IMR-90 (cell line): ENCODE results near the gene BTK. TPM values are rescaled to one million over a fixed set of nuclear protein-coding genes. Genes with fewer than 3 reads are reported as not detected.

Source experiments
- ATAC-seq: fragments of 200-7000 bp; cut with Tn5 transposase; 2 replicates; pipeline ENCODE4 v1.9.1; 2020; ENCODE audit warnings: low read depth, mild to moderate bottlenecking, moderate library complexity
- BruUV-seq: library from RNA; stranded (reverse); fragments of 400-500 nt; replicated peaks from 2 replicates; lab custom pipeline; 2021; lab: Mats Ljungman, UMichigan
- CTCF ChIA-PET: fragments of 300-600 bp; formaldehyde crosslinking; extraction: SDS; loops from one replicate; lab custom pipeline; 2021; ENCODE audit warnings: antibody characterized with exemption; lab: Yijun Ruan, JAX
- POLR2A ChIA-PET: fragments of 300-600 bp; sonication (Branson Sonifier 250); formaldehyde crosslinking; loops from one replicate; lab custom pipeline; 2022; ENCODE audit warnings: antibody characterized with exemption; ENCODE audit not compliant: unreplicated experiment; lab: Charles Lee
- DNase-seq: peaks from one replicate; pipeline ENCODE4 v3.0.0; 2013
- H2AFZ ChIP-seq: replicated peaks from 2 replicates; pipeline ENCODE3; 2013; ENCODE audit warnings: low read length, mild to moderate bottlenecking; ENCODE audit not compliant: poor library complexity
- H2AK5ac ChIP-seq: 2 replicates; pipeline ENCODE4 v1.6.1; 2013; ENCODE audit warnings: low read depth, low read length, inconsistent platforms
- H2AK9ac ChIP-seq: replicated peaks from 2 replicates; pipeline ENCODE3; 2013; ENCODE audit warnings: mild to moderate bottlenecking, low read depth, low read length, moderate library complexity; ENCODE audit not compliant: poor library complexity
- H2BK120ac ChIP-seq: 2 replicates; pipeline ENCODE4 v1.6.1; 2013; ENCODE audit warnings: low read depth, low read length, inconsistent platforms
- H2BK15ac ChIP-seq: 3 replicates; pipeline ENCODE4 v1.6.1; 2013; ENCODE audit warnings: low read depth, low read length, inconsistent platforms
- H2BK20ac ChIP-seq: 2 replicates; pipeline ENCODE4 v1.6.1; 2013; ENCODE audit warnings: low read depth, mild to moderate bottlenecking, inconsistent platforms, low read length, moderate library complexity
- H2BK5ac ChIP-seq: 2 replicates; pipeline ENCODE4 v1.6.1; 2013; ENCODE audit warnings: mild to moderate bottlenecking, low read depth, low read length, inconsistent platforms; ENCODE audit not compliant: poor library complexity, severe bottlenecking
- H3K14ac ChIP-seq: replicated peaks from 2 replicates; pipeline ENCODE4 v1.6.1; 2013; ENCODE audit warnings: low read depth, low read length, inconsistent platforms
- H3K18ac ChIP-seq: 2 replicates; pipeline ENCODE4 v1.6.1; 2013; ENCODE audit warnings: low read depth, low read length, control low read depth
- H3K23ac ChIP-seq: 2 replicates; pipeline ENCODE4 v1.6.1; 2013; ENCODE audit warnings: low read depth, low read length, inconsistent platforms
- H3K27ac ChIP-seq: 2 replicates; pipeline ENCODE4 v1.5.1; 2013; ENCODE audit warnings: mild to moderate bottlenecking, control low read depth, low read length; ENCODE audit not compliant: insufficient read depth
- H3K27me3 ChIP-seq: 2 replicates; pipeline ENCODE4 v1.6.1; 2013; ENCODE audit warnings: low read length; ENCODE audit not compliant: control insufficient read depth, insufficient read depth
- H3K36me3 ChIP-seq: 2 replicates; pipeline ENCODE4 v1.6.1; 2013; ENCODE audit warnings: low read length, mixed read lengths; ENCODE audit not compliant: control insufficient read depth, insufficient read depth
- H3K4ac ChIP-seq: 2 replicates; pipeline ENCODE4 v1.6.1; 2013; ENCODE audit warnings: low read depth, low read length, inconsistent platforms
- H3K4me1 ChIP-seq: 2 replicates; pipeline ENCODE4 v1.6.1; 2013; ENCODE audit warnings: low read length, mixed read lengths; ENCODE audit not compliant: control insufficient read depth, insufficient read depth
- H3K4me2 ChIP-seq: 2 replicates; pipeline ENCODE4 v1.6.1; 2013; ENCODE audit warnings: low read depth, mild to moderate bottlenecking, control low read depth, low read length, moderate library complexity
- H3K4me3 ChIP-seq: 2 replicates; pipeline ENCODE4 v1.5.1; 2013; ENCODE audit warnings: low read depth, mild to moderate bottlenecking, control low read depth, low read length, moderate library complexity; ENCODE audit not compliant: insufficient read depth
- H3K56ac ChIP-seq: 2 replicates; pipeline ENCODE4 v1.6.1; 2013; ENCODE audit warnings: low read length, inconsistent platforms; ENCODE audit not compliant: insufficient read depth; ENCODE audit errors: extremely low read depth
- H3K79me1 ChIP-seq, 2 experiments: 2 replicates each; pipeline ENCODE4 v1.6.1; 2013; ENCODE audit warnings: low read length in 2 of 2, inconsistent platforms in 1 of 2, low read depth in 1 of 2
- H3K9ac ChIP-seq: 2 replicates; pipeline ENCODE4 v1.6.1; 2013; ENCODE audit warnings: low read depth, low read length, control low read depth
- H3K9me1 ChIP-seq: 2 replicates; pipeline ENCODE4 v1.6.1; 2013; ENCODE audit warnings: low read length, inconsistent platforms; ENCODE audit not compliant: insufficient read depth
- H3K9me3 ChIP-seq: 2 replicates; pipeline ENCODE4 v1.6.1; 2013; ENCODE audit warnings: low read length; ENCODE audit not compliant: control insufficient read depth, insufficient read depth
- H4K20me1 ChIP-seq: 2 replicates; pipeline ENCODE4 v1.6.1; 2013; ENCODE audit warnings: low read length, inconsistent platforms; ENCODE audit not compliant: insufficient read depth
- H4K5ac ChIP-seq: 2 replicates; pipeline ENCODE4 v1.6.1; 2013; ENCODE audit warnings: mild to moderate bottlenecking, low read depth, low read length, control low read depth
- H4K8ac ChIP-seq, 2 experiments: 2 replicates each; pipeline ENCODE4 v1.6.1; 2013; ENCODE audit warnings: low read depth in 2 of 2, low read length in 2 of 2, control low read depth in 1 of 2, inconsistent platforms in 1 of 2
- H4K91ac ChIP-seq: 2 replicates; pipeline ENCODE4 v1.6.1; 2013; ENCODE audit warnings: low read depth, low read length, inconsistent platforms; ENCODE audit not compliant: insufficient read depth
- BHLHE40 ChIP-seq: fragments of 150-350 bp; IDR thresholded peaks from 2 replicates; pipeline ENCODE4 v1.6.1; 2016; ENCODE audit warnings: mild to moderate bottlenecking, low read depth, low read length
- CEBPB ChIP-seq: IDR thresholded peaks from 2 replicates; pipeline ENCODE4 v1.6.1; 2012; ENCODE audit warnings: low read depth, low read length, improper control_type of control experiment
- CHD1 ChIP-seq: IDR thresholded peaks from 2 replicates; pipeline ENCODE4 v1.6.1; 2012; ENCODE audit warnings: low read depth, low read length, improper control_type of control experiment
- FOS ChIP-seq: fragments of 150-350 bp; IDR thresholded peaks from 2 replicates; pipeline ENCODE4 v1.6.1; 2016; ENCODE audit warnings: low read depth, low read length
- MAFK ChIP-seq: IDR thresholded peaks from 2 replicates; pipeline ENCODE4 v1.6.1; 2012; ENCODE audit warnings: low read depth, low read length, improper control_type of control experiment
- MAZ ChIP-seq: IDR thresholded peaks from 2 replicates; pipeline ENCODE4 v1.6.1; 2012; ENCODE audit warnings: low read depth, mild to moderate bottlenecking, low read length, improper control_type of control experiment, moderate library complexity, borderline replicate concordance
- MXI1 ChIP-seq: IDR thresholded peaks from 2 replicates; pipeline ENCODE4 v1.6.1; 2012; ENCODE audit warnings: low read depth, mild to moderate bottlenecking, low read length, moderate library complexity, borderline replicate concordance
- NFE2L2 ChIP-seq: fragments of 150-350 bp; IDR thresholded peaks from 2 replicates; pipeline ENCODE4 v1.6.1; 2016; ENCODE audit warnings: low read depth, mild to moderate bottlenecking, low read length
- POLR2A ChIP-seq: IDR thresholded peaks from 2 replicates; pipeline ENCODE4 v1.6.1; 2012; ENCODE audit warnings: mild to moderate bottlenecking, low read depth, low read length
- RAD21 ChIP-seq: IDR thresholded peaks from 2 replicates; pipeline ENCODE4 v1.6.1; 2012; ENCODE audit warnings: low read length, improper control_type of control experiment
- RCOR1 ChIP-seq: IDR thresholded peaks from 2 replicates; pipeline ENCODE4 v1.6.1; 2012; ENCODE audit warnings: mild to moderate bottlenecking, low read length, improper control_type of control experiment; ENCODE audit not compliant: insufficient replicate concordance
- RFX5 ChIP-seq: IDR thresholded peaks from 2 replicates; pipeline ENCODE4 v1.8.0; 2012; ENCODE audit warnings: low read depth, mild to moderate bottlenecking, low read length, moderate library complexity
- SMC3 ChIP-seq: fragments of 150-350 bp; IDR thresholded peaks from 2 replicates; pipeline ENCODE4 v1.6.1; 2016; ENCODE audit warnings: low read depth, mild to moderate bottlenecking, antibody characterized with exemption, low read length, moderate library complexity
- WGBS, 2 experiments: methylation state at CpG; one replicate each; pipeline versions ENCODE4 v1.1.5 to v1.1.7; 2013; ENCODE audit warnings: missing lambda C conversion rate in 2 of 2; ENCODE audit not compliant: insufficient read length in 1 of 2; ENCODE audit errors: extremely low coverage in 2 of 2; 5-methylcytosine and 5-hydroxymethylcytosine counted together
- dilution Hi-C: fragments of 300-500 bp; cut with HindIII; formaldehyde crosslinking; loops from one replicate; pipeline ENCODE4 v1.14.3; 2018; ENCODE audit warnings: low sequenced_read_pairs; ENCODE audit not compliant: unreplicated experiment
- in situ Hi-C: fragments of 300-500 bp; cut with MboI; formaldehyde crosslinking; loops from 3 replicates; pipeline ENCODE4 v1.14.3; 2019; ENCODE audit warnings: low sequenced_read_pairs, inconsistent platforms, mixed read lengths
- intact Hi-C: fragments of 100-400 bp; cut with micrococcal nuclease; formaldehyde crosslinking; loops from 2 replicates; pipeline ENCODE4 v1.10.0; 2022
- polyA plus RNA-seq, 3 experiments: library from polyadenylated mRNA; depleted of rRNA; stranded (reverse); fragments of >200 nt; gene quantifications; 2 replicates each; pipeline ENCODE4 v1.2.3, GENCODE V29; 2012; ENCODE audit warnings: low replicate concordance in 1 of 3
- total RNA-seq: library from RNA; depleted of rRNA; stranded (reverse); fragments of >200 nt; gene quantifications from 2 replicates; pipeline ENCODE4 v1.2.3, GENCODE V29; 2012
- TF ChIP-seq, protein P1 (sequence below): conservative IDR thresholded peaks from 2 replicates; pipeline ENCODE4 v1.5.1; 2012; ENCODE audit warnings: mild to moderate bottlenecking, low read depth, low read length, improper control_type of control experiment
- TF ChIP-seq, protein P2 (sequence below): fragments of 150-350 bp; IDR thresholded peaks from 2 replicates; pipeline ENCODE4 v1.6.1; 2017; ENCODE audit warnings: mild to moderate bottlenecking, antibody characterized with exemption, low read length, low read depth
- TF ChIP-seq, protein P3 (sequence below): fragments of 150-350 bp; IDR thresholded peaks from 2 replicates; pipeline ENCODE4 v1.6.1; 2016; ENCODE audit warnings: low read depth, mild to moderate bottlenecking, low read length, moderate library complexity, borderline replicate concordance

Gene BTK
- total and polyA plus RNA-seq, 2 of the 4 experiments (the other 2 are of a cell fraction), result not detected

DNA sequence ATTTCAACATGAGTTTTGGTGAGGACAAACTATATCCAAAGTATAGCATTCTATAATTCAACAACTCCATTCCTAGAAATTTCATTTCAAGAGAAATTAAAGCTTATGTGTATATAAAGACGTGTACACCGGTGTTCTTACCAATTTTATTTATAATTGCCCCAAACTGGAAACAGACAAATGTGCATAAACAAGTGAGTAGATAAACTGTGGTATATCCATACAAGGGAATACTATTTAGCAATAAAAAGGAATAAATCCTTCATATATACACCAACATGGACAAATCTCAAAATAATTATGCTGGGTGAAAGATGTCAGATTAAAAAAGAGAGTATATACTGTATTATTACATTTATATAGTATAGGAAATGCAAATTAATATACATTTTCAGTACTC lies 42.0 kb upstream of the BTK start:
- Histone ChIP-seq H3K9me3 (no peaks in the 10 kb centered on the region; the same call in 1 of the 2 replicates), H3K4me1 (peaks cover 2% of the 10 kb centered on the region; the same call in 1 of the 2 replicates), H2BK20ac (no peak overlapping the region), H2AK9ac (no peak overlapping the region), H3K27ac (no peak overlapping the region), H3K18ac (no peak overlapping the region), H3K4ac (no peak overlapping the region), H4K20me1 (no peaks in the 10 kb centered on the region), H2BK15ac (no peak overlapping the region), H3K14ac (no peak overlapping the region), H2BK120ac (no peak overlapping the region), H2BK5ac (no peak overlapping the region), H3K9me1 (no peaks in the 10 kb centered on the region), H2AK5ac (no peak overlapping the region), H3K27me3 (no peaks in the 10 kb centered on the region), H3K79me1 (no peaks in the 10 kb centered on the region), H4K91ac (no peak overlapping the region), H4K8ac (no peak overlapping the region), H3K4me2 (no peak overlapping the region), H3K4me3 (no peak overlapping the region), H3K23ac (no peak overlapping the region), H3K9ac (no peak overlapping the region), H3K36me3 (no peaks in the 10 kb centered on the region), H4K5ac (no peak overlapping the region), H3K56ac (no peak overlapping the region), H2AFZ (no peak overlapping the region)
- POLR2A ChIA-PET, result interaction anchor here (0.5 kb wide), 1 partner anchor 19 kb away, joined by 4 read pairs; no protein-coding TSS in a partner anchor
- WGBS, 2 experiments, result no CpG with 5 or more reads among the region's 2 CpGs
- intact Hi-C loops, result no loop called here
- in situ Hi-C loops, result no loop called here
- BruUV-seq, result no TSS peak
- no peak for TF ChIP-seq CEBPB
- TF ChIP-seq SMC3, result no peak
- TF ChIP-seq, protein P1, sequence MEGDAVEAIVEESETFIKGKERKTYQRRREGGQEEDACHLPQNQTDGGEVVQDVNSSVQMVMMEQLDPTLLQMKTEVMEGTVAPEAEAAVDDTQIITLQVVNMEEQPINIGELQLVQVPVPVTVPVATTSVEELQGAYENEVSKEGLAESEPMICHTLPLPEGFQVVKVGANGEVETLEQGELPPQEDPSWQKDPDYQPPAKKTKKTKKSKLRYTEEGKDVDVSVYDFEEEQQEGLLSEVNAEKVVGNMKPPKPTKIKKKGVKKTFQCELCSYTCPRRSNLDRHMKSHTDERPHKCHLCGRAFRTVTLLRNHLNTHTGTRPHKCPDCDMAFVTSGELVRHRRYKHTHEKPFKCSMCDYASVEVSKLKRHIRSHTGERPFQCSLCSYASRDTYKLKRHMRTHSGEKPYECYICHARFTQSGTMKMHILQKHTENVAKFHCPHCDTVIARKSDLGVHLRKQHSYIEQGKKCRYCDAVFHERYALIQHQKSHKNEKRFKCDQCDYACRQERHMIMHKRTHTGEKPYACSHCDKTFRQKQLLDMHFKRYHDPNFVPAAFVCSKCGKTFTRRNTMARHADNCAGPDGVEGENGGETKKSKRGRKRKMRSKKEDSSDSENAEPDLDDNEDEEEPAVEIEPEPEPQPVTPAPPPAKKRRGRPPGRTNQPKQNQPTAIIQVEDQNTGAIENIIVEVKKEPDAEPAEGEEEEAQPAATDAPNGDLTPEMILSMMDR, result no peak
- no peak for TF ChIP-seq NFE2L2
- no peak for TF ChIP-seq CHD1
- TF ChIP-seq POLR2A, result no peak
- TF ChIP-seq RFX5, result no peak
- TF ChIP-seq, protein P2, sequence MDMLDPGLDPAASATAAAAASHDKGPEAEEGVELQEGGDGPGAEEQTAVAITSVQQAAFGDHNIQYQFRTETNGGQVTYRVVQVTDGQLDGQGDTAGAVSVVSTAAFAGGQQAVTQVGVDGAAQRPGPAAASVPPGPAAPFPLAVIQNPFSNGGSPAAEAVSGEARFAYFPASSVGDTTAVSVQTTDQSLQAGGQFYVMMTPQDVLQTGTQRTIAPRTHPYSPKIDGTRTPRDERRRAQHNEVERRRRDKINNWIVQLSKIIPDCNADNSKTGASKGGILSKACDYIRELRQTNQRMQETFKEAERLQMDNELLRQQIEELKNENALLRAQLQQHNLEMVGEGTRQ, result no peak
- no peak for TF ChIP-seq MXI1
- no peak for TF ChIP-seq MAZ
- TF ChIP-seq RAD21, result no peak
- TF ChIP-seq, protein P3, sequence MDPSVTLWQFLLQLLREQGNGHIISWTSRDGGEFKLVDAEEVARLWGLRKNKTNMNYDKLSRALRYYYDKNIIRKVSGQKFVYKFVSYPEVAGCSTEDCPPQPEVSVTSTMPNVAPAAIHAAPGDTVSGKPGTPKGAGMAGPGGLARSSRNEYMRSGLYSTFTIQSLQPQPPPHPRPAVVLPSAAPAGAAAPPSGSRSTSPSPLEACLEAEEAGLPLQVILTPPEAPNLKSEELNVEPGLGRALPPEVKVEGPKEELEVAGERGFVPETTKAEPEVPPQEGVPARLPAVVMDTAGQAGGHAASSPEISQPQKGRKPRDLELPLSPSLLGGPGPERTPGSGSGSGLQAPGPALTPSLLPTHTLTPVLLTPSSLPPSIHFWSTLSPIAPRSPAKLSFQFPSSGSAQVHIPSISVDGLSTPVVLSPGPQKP, result no peak
- no peak for TF ChIP-seq MAFK
- no peak for TF ChIP-seq FOS
- TF ChIP-seq RCOR1, result no peak
- no peak for TF ChIP-seq BHLHE40
- CTCF ChIA-PET, result no interaction called here
- DNase-seq, result no peak
- dilution Hi-C loops, result no loop called here
- no peak for ATAC-seq
